Liver (tissue), 9 donors: ENCODE measurements around the gene AHSA1. TPM values are rescaled to one million over a fixed set of nuclear protein-coding genes. Genes with fewer than 3 reads are reported as not detected.

ENCODE experiments used
- DNase-seq: peaks from one replicate; pipeline ENCODE4 v3.0.0-alpha.2; 2017; ENCODE audit warnings: low spot score
- H3K27ac ChIP-seq, 2 donors: one replicate each; pipeline ENCODE4 v1.7.0; 2013; ENCODE audit warnings: inconsistent platforms in 2 of 2, low read length in 2 of 2, control low read depth in 1 of 2, low read depth in 1 of 2, mild to moderate bottlenecking in 1 of 2
- H3K27me3 ChIP-seq, 4 donors: one replicate each; pipeline versions ENCODE4 v1.6.1 to v1.7.0; 2013; ENCODE audit warnings: low read length in 3 of 4, inconsistent platforms in 1 of 4, mild to moderate bottlenecking in 1 of 4, moderate library complexity in 1 of 4; ENCODE audit not compliant: control insufficient read depth in 4 of 4, insufficient read depth in 4 of 4
- H3K36me3 ChIP-seq, 4 donors: one replicate each; pipeline versions ENCODE4 v1.6.1 to v1.7.0; 2013; ENCODE audit warnings: low read length in 3 of 4, mild to moderate bottlenecking in 3 of 4, low read depth in 1 of 4, moderate library complexity in 1 of 4; ENCODE audit not compliant: control insufficient read depth in 4 of 4, insufficient read depth in 3 of 4
- H3K4me1 ChIP-seq, 4 donors: one replicate each; pipeline versions ENCODE4 v1.6.1 to v1.7.0; 2013; ENCODE audit warnings: low read length in 3 of 4, mild to moderate bottlenecking in 3 of 4, moderate library complexity in 1 of 4; ENCODE audit not compliant: control insufficient read depth in 4 of 4, insufficient read depth in 4 of 4
- H3K4me3 ChIP-seq, 3 donors: one replicate each; pipeline versions ENCODE4 v1.6.1 to v1.7.0; 2013; ENCODE audit warnings: low read length in 3 of 3, control low read depth in 1 of 3, low read depth in 1 of 3, mild to moderate bottlenecking in 1 of 3
- H3K9ac ChIP-seq, 2 donors: one replicate each; pipeline ENCODE4 v1.7.0; 2013; ENCODE audit warnings: low read length in 2 of 2, mild to moderate bottlenecking in 2 of 2, moderate library complexity in 2 of 2, control low read depth in 1 of 2, low read depth in 1 of 2
- H3K9me3 ChIP-seq, 4 donors: one replicate each; pipeline versions ENCODE4 v1.6.1 to v1.7.0; 2013; ENCODE audit warnings: low read length in 3 of 4; ENCODE audit not compliant: control insufficient read depth in 4 of 4
- EGR1 ChIP-seq, 2 donors: IDR thresholded peaks; 2 replicates each; pipeline ENCODE4 v1.6.1; 2016 to 2018; ENCODE audit warnings: antibody characterized with exemption in 2 of 2, low read depth in 2 of 2
- FOXA1 ChIP-seq: IDR thresholded peaks from 2 replicates; pipeline ENCODE4 v1.6.1; 2016; ENCODE audit warnings: antibody characterized with exemption
- FOXA2 ChIP-seq: IDR thresholded peaks from 2 replicates; pipeline ENCODE4 v1.6.1; 2016; ENCODE audit warnings: antibody characterized with exemption
- GABPA ChIP-seq, 2 donors: IDR thresholded peaks in 1 of 2; conservative IDR thresholded peaks in 1 of 2; 2 replicates each; pipeline ENCODE4 v1.6.1; 2016; ENCODE audit warnings: antibody characterized with exemption in 2 of 2, mild to moderate bottlenecking in 1 of 2, moderate library complexity in 1 of 2
- HNF4A ChIP-seq, 2 donors: conservative IDR thresholded peaks; 2 replicates each; pipeline ENCODE4 v1.6.1; 2016; ENCODE audit warnings: antibody characterized with exemption in 2 of 2, mild to moderate bottlenecking in 2 of 2
- HNF4G ChIP-seq: IDR thresholded peaks from 2 replicates; pipeline ENCODE4 v1.6.1; 2016; ENCODE audit warnings: antibody characterized with exemption
- JUND ChIP-seq, 2 donors: IDR thresholded peaks; 2 replicates each; pipeline ENCODE4 v1.6.1; 2016; ENCODE audit warnings: antibody characterized with exemption in 2 of 2
- NR2F2 ChIP-seq: IDR thresholded peaks from 2 replicates; pipeline ENCODE4 v1.6.1; 2016; ENCODE audit warnings: antibody characterized with exemption
- RAD21 ChIP-seq, 2 donors: IDR thresholded peaks; 2 replicates each; pipeline ENCODE4 v1.6.1; 2016; ENCODE audit warnings: antibody characterized with exemption in 2 of 2, mild to moderate bottlenecking in 2 of 2
- RXRA ChIP-seq, 2 donors: IDR thresholded peaks; 2 replicates each; pipeline ENCODE4 v1.6.1; 2017 to 2018; ENCODE audit warnings: antibody characterized with exemption in 2 of 2, mild to moderate bottlenecking in 1 of 2
- SP1 ChIP-seq: IDR thresholded peaks from 2 replicates; pipeline ENCODE4 v1.6.1; 2018; ENCODE audit warnings: antibody characterized with exemption, mild to moderate bottlenecking
- TAF1 ChIP-seq: conservative IDR thresholded peaks from 2 replicates; pipeline ENCODE4 v1.6.1; 2016; ENCODE audit warnings: antibody characterized with exemption, mild to moderate bottlenecking
- YY1 ChIP-seq: IDR thresholded peaks from 2 replicates; pipeline ENCODE4 v1.6.1; 2016; ENCODE audit warnings: antibody characterized with exemption, mild to moderate bottlenecking
- WGBS: extraction: QIAGEN DNeasy Blood & Tissue Kit; methylation state at CpG from one replicate; pipeline ENCODE4 v1.1.7; 2013; 5-methylcytosine and 5-hydroxymethylcytosine counted together
- polyA plus RNA-seq, 2 donors: library from polyadenylated mRNA; stranded (reverse) in 1 of 2; unstranded in 1 of 2; fragments of 200-250 nt in 1 of 2; fragments of >200 nt in 1 of 2; fragmentation: Nextera tagmentation in 1 of 2; extraction: Ambion mirVana in 1 of 2; gene quantifications; one replicate each; pipeline versions ENCODE4 v1.2.1 to v1.2.3, GENCODE V29; 2013 to 2015
- total RNA-seq, 2 donors: library from RNA; depleted of rRNA; stranded (reverse); fragments of >200 nt; gene quantifications; one replicate each; pipeline ENCODE4 v1.2.3, GENCODE V29; 2014
- TF ChIP-seq, protein P1 (sequence below): fragments of 150-350 bp; IDR thresholded peaks from 2 replicates; pipeline ENCODE4 v1.5.1; 2017; ENCODE audit warnings: improper control_type of control experiment, low read depth, low read length; ENCODE audit not compliant: missing input control
- TF ChIP-seq, protein P2 (sequence below): IDR thresholded peaks from 2 replicates; pipeline ENCODE4 v1.6.1; 2016; ENCODE audit warnings: antibody characterized with exemption
- TF ChIP-seq, protein P3 (sequence below): IDR thresholded peaks from 2 replicates; pipeline ENCODE4 v1.6.1; 2016; ENCODE audit warnings: antibody characterized with exemption
- TF ChIP-seq, protein P4 (sequence below): IDR thresholded peaks from 2 replicates; pipeline ENCODE4 v1.6.1; 2016; ENCODE audit warnings: antibody characterized with exemption, mild to moderate bottlenecking
- TF ChIP-seq, protein P5 (sequence below): IDR thresholded peaks from 2 replicates; pipeline ENCODE4 v1.6.1; 2016; ENCODE audit warnings: antibody characterized with exemption
- donor health status: healthy.
- donor health status: healthy.
- donor health status: healthy.
- donor health status: healthy.
- donor health status: healthy.

The AHSA1 gene
- total and polyA plus RNA-seq, 4 donors, result 45.8 to 80.7 (median 50.9) TPM

DNA sequence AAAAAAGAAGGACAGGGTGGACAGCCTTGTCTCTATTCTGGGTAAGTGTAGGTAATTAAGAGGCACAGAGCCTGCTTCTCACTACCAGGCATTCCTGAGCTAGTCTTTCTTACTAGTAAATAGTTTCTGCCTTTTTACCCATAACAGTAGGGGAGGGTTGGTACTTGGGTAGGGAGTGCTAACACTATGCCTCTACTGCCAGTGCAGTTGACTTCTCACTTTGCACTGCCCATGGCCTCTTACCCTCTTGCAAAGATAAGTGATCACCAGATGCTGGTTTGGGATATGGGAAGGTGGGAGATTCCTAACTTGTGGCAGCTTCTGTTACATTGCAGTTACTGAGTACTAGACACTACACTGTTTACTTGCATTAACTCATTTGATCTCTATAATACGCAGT lies 11.6 kb downstream of the AHSA1 start:
- H3K4me3 ChIP-seq, result no peak overlapping the region
- no peak for DNase-seq
- 93% methylated on average over 1 of the region's 1 CpG for WGBS
- H3K27me3 ChIP-seq, result no peaks in the 10 kb centered on the region
- no peak overlapping the region for H3K27ac ChIP-seq
- H3K36me3 ChIP-seq, result peaks cover 6 to 51% (median 44%) of the 10 kb centered on the region in 4 donors
- H3K4me1 ChIP-seq, result no peaks in the 10 kb centered on the region
- no peak overlapping the region for H3K9ac ChIP-seq
- no peaks in the 10 kb centered on the region for H3K9me3 ChIP-seq
- TF ChIP-seq FOXA2, result no peak
- no peak for TF ChIP-seq TAF1

DNA sequence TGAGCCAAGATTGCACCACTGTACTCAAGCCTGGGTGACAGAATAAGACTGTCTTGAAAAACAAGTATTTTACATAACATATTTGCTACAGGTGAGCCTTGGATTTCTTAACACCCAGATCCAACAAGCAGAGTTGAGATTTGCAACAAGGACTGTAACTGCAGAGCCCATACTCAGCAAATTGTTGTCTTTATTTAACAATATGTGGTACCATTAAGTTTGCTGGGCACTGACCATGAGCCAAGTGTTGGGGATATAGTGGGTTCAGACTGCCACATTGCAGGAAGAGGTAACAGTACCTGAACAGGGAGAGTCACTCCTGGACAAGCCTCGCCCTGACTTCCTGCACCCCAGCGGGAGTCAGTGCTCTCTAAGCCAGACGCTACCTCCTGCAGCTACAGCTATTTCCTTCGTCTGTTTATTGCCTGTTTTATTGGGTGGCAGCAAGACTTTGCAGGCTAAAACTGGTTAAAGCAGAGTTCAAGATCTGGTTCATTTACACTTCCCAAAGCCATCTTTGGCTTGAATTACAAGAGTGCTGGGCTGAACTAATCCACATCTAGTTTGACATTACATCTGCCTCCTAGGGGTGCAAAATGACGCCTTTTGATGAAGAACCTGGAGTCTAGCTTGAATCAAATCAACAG lies 12.5 kb downstream of the AHSA1 start:
- Histone ChIP-seq H3K36me3 (peaks cover 4 to 43% (median 36%) of the 10 kb centered on the region in 4 donors), H3K9me3 (no peaks in the 10 kb centered on the region), H3K4me1 (no peaks in the 10 kb centered on the region), H3K9ac (no peak overlapping the region), H3K27ac (no peak overlapping the region), H3K27me3 (no peaks in the 10 kb centered on the region), H3K4me3 (no peak overlapping the region)
- TF ChIP-seq, protein P1, sequence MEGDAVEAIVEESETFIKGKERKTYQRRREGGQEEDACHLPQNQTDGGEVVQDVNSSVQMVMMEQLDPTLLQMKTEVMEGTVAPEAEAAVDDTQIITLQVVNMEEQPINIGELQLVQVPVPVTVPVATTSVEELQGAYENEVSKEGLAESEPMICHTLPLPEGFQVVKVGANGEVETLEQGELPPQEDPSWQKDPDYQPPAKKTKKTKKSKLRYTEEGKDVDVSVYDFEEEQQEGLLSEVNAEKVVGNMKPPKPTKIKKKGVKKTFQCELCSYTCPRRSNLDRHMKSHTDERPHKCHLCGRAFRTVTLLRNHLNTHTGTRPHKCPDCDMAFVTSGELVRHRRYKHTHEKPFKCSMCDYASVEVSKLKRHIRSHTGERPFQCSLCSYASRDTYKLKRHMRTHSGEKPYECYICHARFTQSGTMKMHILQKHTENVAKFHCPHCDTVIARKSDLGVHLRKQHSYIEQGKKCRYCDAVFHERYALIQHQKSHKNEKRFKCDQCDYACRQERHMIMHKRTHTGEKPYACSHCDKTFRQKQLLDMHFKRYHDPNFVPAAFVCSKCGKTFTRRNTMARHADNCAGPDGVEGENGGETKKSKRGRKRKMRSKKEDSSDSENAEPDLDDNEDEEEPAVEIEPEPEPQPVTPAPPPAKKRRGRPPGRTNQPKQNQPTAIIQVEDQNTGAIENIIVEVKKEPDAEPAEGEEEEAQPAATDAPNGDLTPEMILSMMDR, result no peak
- TF ChIP-seq FOXA1 (no peak), HNF4A (conservative IDR thresholded peaks at IDR 0.05) (no peak), HNF4G (no peak), EGR1 (IDR thresholded peaks at IDR 0.05; ENCODE audit: low read depth in 2 of 2) (no peak), SP1 (no peak), NR2F2 (no peak), JUND (IDR thresholded peaks at IDR 0.05) (no peak), YY1 (no peak), RAD21 (IDR thresholded peaks at IDR 0.05) (no peak), FOXA2 (no peak), RXRA (IDR thresholded peaks at IDR 0.05) (no peak), TAF1 (no peak), GABPA (IDR thresholded peaks at IDR 0.05 in 1 of 2, conservative IDR thresholded peaks at IDR 0.05 in 1 of 2) (no peak)
- TF ChIP-seq, protein P2, sequence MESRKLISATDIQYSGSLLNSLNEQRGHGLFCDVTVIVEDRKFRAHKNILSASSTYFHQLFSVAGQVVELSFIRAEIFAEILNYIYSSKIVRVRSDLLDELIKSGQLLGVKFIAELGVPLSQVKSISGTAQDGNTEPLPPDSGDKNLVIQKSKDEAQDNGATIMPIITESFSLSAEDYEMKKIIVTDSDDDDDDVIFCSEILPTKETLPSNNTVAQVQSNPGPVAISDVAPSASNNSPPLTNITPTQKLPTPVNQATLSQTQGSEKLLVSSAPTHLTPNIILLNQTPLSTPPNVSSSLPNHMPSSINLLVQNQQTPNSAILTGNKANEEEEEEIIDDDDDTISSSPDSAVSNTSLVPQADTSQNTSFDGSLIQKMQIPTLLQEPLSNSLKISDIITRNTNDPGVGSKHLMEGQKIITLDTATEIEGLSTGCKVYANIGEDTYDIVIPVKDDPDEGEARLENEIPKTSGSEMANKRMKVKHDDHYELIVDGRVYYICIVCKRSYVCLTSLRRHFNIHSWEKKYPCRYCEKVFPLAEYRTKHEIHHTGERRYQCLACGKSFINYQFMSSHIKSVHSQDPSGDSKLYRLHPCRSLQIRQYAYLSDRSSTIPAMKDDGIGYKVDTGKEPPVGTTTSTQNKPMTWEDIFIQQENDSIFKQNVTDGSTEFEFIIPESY, result no peak
- TF ChIP-seq, protein P3, sequence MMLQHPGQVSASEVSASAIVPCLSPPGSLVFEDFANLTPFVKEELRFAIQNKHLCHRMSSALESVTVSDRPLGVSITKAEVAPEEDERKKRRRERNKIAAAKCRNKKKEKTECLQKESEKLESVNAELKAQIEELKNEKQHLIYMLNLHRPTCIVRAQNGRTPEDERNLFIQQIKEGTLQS, result no peak
- TF ChIP-seq, protein P4, sequence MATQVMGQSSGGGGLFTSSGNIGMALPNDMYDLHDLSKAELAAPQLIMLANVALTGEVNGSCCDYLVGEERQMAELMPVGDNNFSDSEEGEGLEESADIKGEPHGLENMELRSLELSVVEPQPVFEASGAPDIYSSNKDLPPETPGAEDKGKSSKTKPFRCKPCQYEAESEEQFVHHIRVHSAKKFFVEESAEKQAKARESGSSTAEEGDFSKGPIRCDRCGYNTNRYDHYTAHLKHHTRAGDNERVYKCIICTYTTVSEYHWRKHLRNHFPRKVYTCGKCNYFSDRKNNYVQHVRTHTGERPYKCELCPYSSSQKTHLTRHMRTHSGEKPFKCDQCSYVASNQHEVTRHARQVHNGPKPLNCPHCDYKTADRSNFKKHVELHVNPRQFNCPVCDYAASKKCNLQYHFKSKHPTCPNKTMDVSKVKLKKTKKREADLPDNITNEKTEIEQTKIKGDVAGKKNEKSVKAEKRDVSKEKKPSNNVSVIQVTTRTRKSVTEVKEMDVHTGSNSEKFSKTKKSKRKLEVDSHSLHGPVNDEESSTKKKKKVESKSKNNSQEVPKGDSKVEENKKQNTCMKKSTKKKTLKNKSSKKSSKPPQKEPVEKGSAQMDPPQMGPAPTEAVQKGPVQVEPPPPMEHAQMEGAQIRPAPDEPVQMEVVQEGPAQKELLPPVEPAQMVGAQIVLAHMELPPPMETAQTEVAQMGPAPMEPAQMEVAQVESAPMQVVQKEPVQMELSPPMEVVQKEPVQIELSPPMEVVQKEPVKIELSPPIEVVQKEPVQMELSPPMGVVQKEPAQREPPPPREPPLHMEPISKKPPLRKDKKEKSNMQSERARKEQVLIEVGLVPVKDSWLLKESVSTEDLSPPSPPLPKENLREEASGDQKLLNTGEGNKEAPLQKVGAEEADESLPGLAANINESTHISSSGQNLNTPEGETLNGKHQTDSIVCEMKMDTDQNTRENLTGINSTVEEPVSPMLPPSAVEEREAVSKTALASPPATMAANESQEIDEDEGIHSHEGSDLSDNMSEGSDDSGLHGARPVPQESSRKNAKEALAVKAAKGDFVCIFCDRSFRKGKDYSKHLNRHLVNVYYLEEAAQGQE, result no peak
- TF ChIP-seq, protein P5, sequence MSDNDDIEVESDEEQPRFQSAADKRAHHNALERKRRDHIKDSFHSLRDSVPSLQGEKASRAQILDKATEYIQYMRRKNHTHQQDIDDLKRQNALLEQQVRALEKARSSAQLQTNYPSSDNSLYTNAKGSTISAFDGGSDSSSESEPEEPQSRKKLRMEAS, result no peak
- 89% methylated on average over 5 of the region's 5 CpGs for WGBS
- no peak for DNase-seq
